Non-pigmented ciliary epithelial cell (primary cell): ENCODE data around the gene TRAK1.

Source experiments
- DNase-seq: peaks from one replicate; pipeline ENCODE4 v3.0.0-alpha.2; 2010; ENCODE audit warnings: low read depth

Gene TRAK1

DNA sequence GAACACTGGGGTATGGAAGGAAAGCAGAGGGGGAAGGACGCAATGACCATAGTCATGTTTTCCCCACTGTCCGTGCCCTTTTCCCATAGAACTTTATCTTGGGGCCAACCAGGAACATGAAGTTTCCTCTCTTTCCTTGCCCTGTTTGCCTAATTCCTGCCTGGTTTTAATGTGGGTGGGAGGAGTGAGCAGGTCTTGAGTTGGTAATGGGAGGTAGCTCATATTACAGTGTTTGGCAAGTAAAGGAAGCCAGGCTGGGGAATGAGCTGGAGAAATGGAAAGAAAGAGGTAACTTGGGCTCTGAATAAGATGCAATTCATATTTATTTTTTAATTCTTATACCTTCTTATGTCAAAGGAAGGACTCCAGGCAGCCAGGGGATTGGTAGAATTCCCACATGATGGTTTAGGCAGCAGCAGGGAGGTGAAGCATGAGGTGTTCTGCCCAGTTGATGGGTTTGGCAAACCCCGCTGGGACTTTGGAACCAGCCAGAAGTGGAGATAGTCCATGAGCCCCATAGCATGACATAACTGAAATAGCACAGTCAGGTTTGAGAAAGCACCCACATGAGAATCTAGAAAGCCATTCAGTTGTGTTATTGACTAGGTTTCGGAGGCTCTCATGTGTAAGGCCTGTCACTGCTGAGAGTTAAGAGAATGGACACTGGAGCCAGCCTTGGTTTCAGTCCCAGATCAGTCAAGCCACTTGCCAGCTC is 114.8 kb downstream of the TRAK1 start:
- DNase-seq = no peak

DNA sequence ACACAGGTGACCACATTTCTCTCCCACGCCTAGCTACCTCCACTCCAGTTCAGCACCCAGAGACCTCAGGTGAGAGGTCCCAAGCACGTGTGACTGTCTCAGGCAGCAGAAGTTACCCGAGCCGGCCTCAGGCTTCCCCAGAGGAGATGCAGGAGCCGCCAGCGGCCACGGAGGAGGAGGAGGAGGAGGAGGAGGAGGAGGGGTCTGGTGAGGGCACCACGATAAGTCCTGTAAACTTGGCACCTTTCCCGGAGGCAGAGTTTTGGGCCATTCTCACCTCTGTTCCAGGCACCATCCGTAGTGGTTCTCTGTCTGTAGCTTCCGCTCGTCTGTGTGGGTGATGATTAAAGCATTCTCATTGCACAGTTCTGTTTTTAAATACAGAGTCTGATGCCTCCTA is 118.8 kb downstream of the TRAK1 start:
- no peak for DNase-seq

DNA sequence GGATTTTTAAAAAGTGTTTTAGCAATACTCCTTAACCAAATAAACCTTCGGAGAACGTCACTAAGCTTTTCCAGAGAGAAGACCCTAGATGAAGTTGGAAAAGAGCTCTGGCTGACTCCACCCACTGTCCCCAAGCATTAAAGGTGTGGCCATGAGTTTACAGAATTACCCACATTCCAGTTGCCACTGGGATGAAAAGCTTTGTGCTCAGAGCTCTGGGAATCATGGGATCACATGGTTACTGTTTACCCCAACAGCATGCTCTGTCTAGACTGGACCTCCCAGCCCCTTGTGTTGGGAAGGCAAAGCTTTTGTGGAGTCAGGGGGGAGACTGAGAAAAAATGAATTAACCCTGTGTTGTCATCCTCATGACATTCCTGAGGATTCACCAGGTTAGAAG is 119.6 kb downstream of the TRAK1 start:
- DNase-seq = no peak

DNA sequence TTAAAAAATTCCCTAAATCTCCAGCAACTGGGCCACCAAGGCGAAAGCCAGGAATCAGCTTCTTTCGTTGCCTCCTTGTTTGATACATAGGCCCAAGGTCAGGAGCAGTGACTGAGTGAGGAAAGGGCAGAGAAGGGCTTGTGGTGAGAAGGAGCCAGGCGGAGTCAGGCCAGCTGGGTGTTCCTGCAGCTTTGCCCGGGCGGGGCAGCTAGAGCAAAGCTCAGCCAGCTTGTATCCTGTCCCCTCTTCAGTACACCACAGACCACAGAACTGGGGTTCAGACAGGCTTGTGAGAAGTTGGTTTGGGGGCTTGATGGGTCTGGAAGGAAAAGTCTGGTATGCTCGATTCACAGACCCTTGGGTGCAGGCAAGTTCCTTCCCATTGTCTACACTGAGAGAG is 122.3 kb downstream of the TRAK1 start:
- DNase-seq = no peak

DNA sequence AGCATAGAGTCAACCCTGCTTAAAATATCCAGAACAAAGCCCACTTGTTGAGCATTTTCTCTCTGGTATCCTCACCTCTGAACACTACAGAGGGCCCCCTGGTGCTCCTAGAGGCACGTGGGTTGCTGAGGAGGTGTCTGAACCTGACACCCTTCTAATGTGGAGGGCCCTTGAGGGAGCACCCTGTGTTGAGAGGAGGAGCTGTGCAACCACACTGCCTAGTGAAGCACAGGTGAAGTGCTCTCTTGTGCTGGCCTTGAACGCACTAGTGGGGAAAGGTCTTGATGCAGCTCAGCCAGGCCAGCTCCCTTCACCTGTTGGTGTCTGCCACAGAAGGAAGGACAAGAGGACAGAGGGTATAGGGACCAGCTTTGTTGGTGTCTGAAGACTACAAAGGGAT is 122.9 kb downstream of the TRAK1 start:
- DNase-seq = no peak

DNA sequence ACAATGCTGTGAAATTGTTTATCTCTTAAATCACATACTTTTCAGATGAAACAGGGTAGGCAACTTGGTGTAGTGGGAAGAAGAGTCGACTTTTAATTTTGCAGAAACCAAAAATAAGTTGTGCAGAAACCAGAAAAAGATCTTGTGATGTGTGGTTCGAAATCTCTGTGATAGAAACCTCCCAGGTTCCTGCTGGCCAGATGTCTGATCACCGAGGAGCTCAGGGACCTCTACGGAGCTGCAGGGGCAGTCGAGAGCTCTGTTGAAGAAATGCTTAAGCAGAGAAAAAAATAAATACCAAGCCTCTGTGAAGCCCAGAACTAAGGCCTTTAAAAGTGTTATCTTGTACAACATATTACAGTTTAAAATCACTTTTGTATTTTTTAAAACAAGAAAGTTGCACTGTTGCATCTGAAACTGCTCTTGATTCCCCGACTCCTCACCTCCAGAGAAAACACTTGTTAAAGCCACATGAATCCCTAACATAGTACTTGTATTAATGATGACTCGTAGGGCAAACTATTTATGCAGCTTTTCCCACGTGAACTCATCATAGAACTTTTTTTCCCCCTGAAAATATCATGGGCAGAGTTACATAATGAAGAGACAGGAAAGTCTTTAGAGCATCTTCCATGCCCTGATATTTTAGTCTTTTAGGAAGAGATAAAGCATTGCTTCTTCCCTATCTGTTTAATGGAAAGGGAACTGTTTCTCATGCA is 123.6 kb downstream of the TRAK1 start:
- no peak for DNase-seq

DNA sequence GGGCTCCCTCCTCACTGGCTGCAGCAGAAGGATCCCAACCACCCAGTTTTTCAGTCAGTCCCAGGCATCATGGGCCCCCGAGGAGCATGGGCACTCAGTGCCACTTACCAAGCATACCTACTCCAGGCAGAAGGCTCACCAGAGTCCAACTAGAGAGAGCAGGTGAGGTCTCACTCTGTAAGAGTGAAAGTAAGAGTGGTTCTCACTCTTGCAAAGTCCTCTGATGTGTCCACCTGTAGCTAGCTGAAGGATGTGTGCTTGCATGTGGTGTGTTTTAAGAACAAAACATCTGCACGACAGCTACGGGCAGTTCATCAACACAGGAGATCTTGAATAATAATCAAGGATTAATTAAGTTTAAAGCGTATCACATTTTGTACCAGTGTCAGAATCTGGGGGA is 125.1 kb downstream of the TRAK1 start:
- DNase-seq = no peak

DNA sequence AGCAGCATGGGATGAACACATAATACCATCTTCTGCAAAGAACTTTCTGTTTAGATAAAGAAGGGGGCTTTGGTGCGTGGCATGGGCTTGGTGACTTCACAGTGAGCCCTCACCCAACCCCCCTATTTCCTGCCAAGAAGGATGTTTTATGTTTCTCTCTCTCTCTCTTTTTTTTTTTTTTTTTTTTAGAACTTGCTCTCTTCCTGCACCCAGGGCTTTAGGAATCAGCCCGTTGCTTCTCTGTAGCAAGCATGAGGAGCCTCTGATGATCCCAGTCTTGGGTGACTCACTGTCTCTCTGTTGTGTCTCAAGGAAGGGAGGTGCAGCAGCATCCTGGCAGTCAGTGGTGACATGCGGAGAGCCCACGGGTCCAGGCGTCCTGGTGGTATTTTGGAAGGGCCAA is 125.8 kb downstream of the TRAK1 start:
- DNase-seq = no peak

DNA sequence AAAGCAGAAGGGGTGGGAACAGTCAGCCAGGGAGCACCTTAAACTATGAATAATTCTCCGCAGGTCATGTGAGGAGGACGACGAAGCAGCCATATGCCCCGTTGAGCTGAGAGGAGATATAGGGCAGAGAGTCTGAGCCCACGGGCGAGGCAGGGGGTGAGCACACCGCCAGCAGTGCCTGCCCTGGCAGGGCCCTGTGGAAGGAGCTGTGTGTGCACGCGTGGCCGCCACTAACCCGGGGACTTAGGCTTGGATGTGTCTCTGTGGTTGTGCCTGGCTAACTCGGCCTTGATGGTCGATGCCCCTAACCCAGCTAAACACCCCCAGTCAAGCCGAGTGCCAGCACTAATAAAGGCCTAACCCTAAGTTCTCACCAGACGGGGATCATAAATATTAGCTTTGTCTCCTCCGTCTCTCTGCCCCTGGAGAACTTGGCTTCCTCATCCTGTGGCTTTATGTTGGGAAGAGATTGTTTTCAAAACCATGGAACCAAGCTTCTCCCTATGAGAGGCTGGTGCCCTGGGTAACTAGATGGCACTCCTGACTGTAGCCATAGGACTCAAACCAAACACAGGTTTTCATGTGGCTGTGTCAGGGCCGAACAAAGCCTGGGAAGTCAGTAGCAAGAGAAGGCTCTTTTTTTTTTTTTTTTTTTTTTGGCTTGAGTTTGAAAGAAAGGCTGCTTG is 129.4 kb downstream of the TRAK1 start:
- no peak for DNase-seq

DNA sequence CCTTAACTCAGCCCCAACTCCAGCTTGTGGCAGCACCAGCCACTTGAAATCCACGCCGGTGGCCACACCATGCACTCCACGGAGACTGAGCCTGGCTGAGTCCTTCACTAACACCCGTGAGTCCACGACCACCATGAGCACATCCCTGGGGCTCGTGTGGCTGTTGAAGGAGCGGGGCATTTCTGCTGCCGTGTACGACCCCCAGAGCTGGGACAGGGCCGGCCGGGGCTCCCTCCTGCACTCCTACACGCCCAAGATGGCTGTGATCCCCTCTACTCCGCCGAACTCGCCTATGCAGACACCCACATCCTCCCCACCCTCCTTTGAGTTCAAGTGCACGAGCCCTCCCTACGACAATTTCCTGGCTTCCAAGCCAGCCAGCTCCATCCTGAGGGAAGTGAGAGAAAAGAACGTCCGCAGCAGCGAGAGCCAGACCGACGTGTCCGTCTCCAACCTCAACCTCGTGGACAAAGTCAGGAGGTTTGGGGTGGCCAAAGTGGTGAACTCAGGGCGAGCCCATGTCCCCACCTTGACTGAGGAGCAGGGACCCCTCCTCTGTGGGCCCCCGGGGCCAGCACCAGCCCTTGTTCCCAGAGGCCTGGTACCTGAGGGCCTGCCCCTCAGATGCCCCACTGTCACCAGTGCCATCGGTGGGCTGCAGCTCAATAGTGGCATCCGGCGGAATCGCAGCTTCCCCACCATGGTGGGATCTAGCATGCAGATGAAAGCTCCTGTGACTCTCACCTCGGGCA is 132.0 kb downstream of the TRAK1 start:
- DNase-seq = no peak

DNA sequence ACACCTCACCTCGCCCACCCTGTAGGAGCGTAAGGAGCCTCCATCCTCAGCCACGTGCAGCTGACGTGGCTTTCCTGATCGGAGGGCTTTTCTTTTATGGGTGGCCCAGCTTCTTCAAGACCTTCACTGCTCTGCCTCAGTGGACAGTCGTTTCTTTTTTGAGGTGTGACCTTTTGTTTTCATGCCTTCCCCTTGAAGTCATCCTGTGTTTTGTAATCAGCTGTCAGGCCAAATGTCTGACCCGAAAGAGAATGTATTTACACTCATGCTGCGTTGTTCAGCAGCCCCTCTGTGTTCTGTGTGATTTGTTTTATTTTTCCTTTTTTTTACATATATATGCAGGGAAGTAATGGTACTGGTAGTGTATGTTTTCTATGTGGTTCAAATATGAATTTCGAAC is 133.0 kb downstream of the TRAK1 start:
- DNase-seq = no peak

DNA sequence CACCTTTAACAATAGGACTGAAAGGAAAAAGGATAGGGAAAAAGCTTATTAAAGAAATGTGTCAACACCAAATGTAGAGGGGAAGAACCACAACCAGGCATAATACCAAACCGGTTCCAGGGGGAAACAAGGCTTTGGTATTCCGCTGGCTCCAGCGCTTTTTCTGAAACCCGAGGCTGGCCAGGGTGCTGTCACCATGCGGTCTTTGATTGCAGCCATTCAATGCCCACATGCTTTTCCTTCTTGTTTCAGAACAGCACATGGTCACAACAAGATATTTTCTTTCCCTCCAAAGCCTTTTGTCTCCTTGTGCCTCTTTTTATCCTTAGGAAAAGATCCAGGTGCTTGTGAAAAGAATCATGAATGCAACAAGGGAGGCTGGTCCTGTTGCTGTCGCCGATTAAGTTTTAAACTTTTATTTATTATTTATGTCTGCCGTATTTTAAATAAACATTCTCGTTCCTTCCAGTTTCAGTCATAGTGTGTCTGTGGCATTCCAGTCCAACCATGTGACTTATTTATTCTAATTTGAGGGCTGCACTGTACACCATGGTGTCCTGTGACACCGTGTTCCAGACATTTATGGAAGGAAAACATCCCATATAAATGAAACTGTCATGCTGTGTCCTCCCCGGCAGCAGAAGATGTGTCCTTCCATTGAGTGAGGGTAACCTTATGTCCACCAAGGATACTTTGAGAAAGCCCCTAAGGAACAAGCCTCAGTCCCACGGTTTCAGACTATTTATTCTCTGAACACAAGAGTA is 133.7 kb downstream of the TRAK1 start:
- no peak for DNase-seq

DNA sequence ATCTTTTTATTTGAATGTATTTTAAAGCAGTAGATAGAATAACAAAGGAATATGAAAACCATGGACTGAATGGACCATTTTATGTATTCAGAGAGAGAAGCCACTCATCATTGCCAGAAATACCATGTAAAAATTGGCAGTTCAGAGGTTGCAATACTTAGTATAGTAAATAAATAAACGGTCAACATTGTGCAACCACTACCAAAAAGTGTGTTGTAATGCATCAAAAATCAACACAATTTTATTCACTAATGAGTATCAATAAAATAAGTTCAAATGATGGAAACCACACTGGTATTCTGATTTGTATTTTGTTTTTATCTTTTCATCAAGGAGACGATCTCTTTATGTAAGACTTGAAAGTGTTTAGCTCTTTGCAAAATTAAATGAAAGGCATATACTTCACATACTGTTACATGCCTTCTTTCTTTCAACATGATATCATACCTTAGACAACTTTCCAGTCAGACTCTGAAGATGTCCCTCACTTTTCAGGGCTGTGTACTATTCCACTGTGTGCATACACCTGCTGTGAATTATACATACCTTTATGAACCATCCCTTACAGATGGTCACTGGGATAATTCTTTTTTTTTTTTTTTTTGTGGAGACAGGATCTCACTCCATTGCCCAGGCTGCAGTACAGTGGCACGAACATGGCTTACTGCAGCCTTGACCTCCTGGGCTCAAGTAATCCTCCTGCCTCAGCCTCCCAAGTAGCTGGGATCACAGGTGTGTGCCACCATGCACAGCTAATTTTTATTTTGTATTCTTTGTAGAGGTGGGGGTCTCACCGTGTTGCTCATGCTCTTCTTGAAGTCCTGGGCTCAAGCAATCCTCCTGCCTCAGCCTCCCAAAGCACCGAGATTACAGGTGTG is 134.6 kb downstream of the TRAK1 start:
- DNase-seq = no peak

DNA sequence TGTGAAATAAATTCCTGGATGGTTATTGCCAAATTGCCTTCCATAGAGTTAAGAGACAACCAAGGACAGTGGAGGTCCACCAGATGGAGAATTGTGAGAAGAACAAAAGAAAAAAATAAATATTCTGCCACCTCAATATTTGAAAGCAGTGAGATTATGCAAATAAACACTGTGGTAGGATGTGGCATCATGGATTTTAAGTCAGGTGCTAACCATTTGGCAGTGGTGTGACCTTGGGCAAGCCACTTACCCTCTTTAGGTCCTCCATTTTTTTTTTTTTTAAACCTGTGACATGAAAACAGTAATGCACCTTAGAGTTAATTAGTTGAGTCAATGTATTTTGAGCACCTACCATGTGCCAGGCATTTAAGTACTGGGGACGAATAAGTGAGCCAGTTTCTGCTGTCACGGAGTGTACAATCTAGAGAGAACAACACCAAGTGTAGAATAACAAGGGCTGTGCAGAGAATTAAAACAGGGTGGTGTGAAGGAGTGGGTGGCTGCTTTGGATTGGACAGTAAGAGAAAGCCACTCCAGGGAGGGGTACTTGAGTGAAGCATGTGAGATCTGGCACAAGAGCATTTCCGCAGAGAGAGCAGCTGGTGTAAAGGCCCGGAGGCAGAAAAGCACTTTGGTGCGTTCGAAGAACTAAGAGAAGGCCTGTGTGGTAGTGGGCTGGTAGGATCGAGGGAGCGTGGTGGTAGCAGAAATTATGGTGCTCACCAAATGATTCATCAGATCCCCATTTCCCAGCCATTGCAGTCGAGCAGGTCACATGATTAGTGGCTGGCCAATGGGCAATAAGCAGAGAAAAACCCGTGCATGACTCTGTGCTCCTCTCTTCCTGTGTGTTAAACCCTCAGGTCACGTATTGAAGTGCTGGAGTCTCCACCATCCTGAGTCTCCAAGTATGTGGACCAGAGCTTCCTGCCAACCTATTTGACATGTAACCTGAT is 135.6 kb downstream of the TRAK1 start:
- DNase-seq = no peak

DNA sequence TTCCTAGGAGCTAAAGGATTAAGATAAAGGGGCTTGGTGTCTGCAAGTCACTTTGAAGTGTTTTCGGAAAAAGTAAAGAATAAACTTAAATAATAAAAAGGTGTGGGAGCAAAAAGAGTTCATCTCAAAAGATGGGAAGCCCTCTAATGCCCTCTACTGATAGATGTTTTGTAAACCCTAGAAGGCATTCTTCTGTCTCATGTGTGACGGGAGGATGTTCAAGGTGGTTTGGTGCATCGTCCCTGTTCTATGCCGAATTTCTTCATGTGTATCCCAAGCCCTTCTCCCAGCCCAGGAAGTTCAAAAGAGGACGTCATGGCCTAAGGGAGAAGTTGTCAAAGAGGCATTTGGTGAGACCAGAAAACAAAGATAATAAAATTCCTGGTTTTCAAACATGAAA is 137.6 kb downstream of the TRAK1 start:
- no peak for DNase-seq

DNA sequence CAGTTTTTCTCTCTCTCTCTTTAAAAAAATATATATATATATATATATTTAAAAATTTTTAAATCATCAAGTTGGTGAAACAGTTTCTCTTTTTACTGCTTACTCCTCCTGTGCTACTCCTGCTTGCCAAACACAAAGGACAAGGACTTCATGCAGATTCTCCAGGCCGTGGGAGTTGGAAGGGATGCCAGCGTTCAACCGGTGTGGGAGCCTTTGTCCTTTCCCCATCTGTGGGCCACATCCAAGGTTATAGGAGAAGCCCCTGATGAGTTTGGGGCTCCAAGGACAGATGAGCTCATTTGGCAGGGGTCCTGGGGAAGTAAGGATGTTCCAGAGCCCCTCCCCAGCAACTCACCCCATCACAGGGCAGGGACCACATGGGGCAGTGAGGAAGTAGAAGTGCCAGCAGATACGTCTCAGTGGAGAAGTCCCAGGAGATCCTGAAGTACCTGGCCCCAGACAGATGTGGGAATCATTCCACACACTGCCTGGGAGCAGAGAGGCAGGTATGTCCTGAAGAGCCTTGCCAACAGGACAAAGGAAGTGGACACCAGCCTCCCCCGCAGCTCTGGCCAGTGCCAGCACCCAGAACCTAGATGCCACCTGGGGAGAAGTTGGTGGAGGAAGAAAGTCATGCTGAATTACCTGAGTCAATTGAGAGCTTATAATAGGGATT is 138.2 kb downstream of the TRAK1 start:
- DNase-seq = no peak

DNA sequence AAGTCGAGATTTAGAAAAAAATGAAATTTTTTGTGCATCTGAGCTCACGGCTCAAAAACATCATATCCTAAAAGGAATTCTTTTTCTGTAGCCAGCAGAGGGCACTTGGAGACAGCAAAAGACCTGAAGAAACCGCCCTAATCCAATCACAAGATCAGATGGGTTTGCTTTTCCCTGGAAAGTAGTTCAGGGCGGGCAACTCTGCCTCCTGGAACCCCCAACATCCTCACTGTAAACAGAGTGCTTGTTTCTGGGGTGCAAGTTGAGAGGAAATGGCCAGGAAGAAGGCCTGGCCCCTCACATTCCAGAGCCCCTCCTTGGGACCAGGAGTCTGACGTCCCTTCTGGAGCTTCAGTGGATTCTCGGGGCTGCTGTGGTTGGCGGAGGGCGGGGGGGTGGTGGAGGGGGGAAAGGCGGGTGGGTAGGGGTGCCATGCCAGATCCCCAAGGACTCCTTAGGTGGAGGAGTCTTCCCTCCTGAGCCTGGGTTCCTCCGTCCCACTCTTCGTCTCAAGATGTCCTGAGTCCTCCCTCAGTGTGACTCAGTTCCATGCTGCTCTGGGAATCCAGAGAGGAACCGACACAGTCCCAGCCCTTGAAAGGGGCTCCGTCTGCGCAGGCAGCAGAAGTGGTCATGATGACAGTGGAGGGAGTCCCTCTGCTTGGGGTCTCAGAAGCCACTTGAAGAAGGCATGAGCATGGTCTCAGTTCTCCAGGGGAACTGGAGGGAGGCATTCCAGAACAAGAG is 139.0 kb downstream of the TRAK1 start:
- DNase-seq = no peak

DNA sequence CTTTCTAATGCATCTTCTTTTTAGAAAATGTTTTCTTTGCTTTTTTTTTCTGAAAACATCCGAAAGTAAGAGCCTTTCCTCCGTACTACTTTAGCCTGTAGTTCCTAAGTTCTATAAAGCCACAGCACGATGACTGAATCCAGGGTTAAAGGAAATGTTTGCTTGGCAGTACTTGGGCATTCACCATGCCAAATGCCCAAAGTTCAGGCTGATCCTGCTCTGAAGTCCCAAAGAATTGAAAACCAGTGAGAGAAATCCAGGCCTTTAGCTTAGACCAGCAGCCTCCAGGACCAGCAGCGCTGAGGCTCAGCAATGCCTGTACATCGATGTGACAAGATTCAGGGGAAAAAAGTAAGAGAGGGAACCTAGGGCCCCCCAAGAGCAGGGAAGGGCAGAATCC is 139.7 kb downstream of the TRAK1 start:
- no peak for DNase-seq
